Calu3 (cell line): ENCODE data around the gene CLIC3. TPM values are rescaled to one million over a fixed set of nuclear protein-coding genes. Genes with fewer than 3 reads are reported as not detected.
A peak's percentile ranks its signal among the peaks of the same experiment; 100 is the strongest.

Experiments used
- BruUV-seq: library from RNA; stranded (reverse); fragments of 400-500 nt; replicated peaks from 2 replicates; lab custom pipeline; 2021; lab: Mats Ljungman, UMichigan
- CTCF ChIA-PET: fragments of 300-600 bp; sonication (Branson Sonifier 250); formaldehyde crosslinking; loops from one replicate; lab custom pipeline; 2022; ENCODE audit warnings: antibody characterized with exemption; lab: Charles Lee
- DNase-seq: peaks from one replicate; pipeline ENCODE4 v3.0.0; 2022
- H3K27ac Mint-ChIP-seq: one replicate; pipeline ENCODE4 v1.8.0; 2022; ENCODE audit warnings: mixed read lengths; ENCODE audit not compliant: unreplicated experiment
- H3K27me3 Mint-ChIP-seq: one replicate; pipeline ENCODE4 v1.8.0; 2022; ENCODE audit warnings: mixed read lengths; ENCODE audit not compliant: unreplicated experiment
- H3K36me3 Mint-ChIP-seq: one replicate; pipeline ENCODE4 v1.8.0; 2022; ENCODE audit warnings: mild to moderate bottlenecking, moderate library complexity, mixed read lengths; ENCODE audit not compliant: insufficient read depth, unreplicated experiment
- H3K4me1 Mint-ChIP-seq: one replicate; pipeline ENCODE4 v1.8.0; 2022; ENCODE audit warnings: mild to moderate bottlenecking, low read depth, mixed read lengths; ENCODE audit not compliant: unreplicated experiment
- H3K4me3 Mint-ChIP-seq: one replicate; pipeline ENCODE4 v1.8.0; 2022; ENCODE audit warnings: mild to moderate bottlenecking, low read depth, moderate library complexity, mixed read lengths; ENCODE audit not compliant: unreplicated experiment
- H3K9me3 Mint-ChIP-seq: one replicate; pipeline ENCODE4 v1.8.0; 2022; ENCODE audit warnings: low read depth, mixed read lengths; ENCODE audit not compliant: unreplicated experiment
- CTCF ChIP-seq: fragments of 200-600 bp; IDR thresholded peaks from one replicate; pipeline ENCODE4 v1.8.0; 2022; ENCODE audit warnings: antibody characterized with exemption; ENCODE audit not compliant: unreplicated experiment
- intact Hi-C: fragments of 100-400 bp; cut with micrococcal nuclease; formaldehyde crosslinking; loops from one replicate; pipeline ENCODE4 v1.10.0; 2022; ENCODE audit not compliant: unreplicated experiment
- total RNA-seq: library from RNA; stranded (reverse); gene quantifications from 2 replicates; pipeline ENCODE4 v1.2.3, GENCODE V29; 2022

CLIC3 gene
- total RNA-seq, 1 experiment from 2014 or later: 0.35 TPM

GRCh38 chr9:136979769-136980587, 16.4 kb downstream of the CLIC3 start:
- no peak for TF ChIP-seq CTCF
- H3K4me3 Mint-ChIP-seq: no peak overlapping the region
- no peak for DNase-seq
- no TSS peak for BruUV-seq
- no peaks in the 10 kb centered on the region for H3K4me1 Mint-ChIP-seq
- CTCF ChIA-PET: no interaction called here
- H3K27me3 Mint-ChIP-seq: peaks cover 15% of the 10 kb centered on the region
- no peaks in the 10 kb centered on the region for H3K36me3 Mint-ChIP-seq
- intact Hi-C loops: no loop called here
- H3K27ac Mint-ChIP-seq: no peak overlapping the region
- H3K9me3 Mint-ChIP-seq: no peaks in the 10 kb centered on the region

GRCh38 chr9:136978865-136979544, 17.4 kb downstream of the CLIC3 start:
- intact Hi-C loops: no loop called here
- CTCF ChIA-PET: interaction anchor here (1.5 kb wide), 1 partner anchor 17 kb away, joined by 8 read pairs; the partner anchor contains the start of gene CLIC3
- BruUV-seq: no TSS peak
- H3K9me3 Mint-ChIP-seq: no peaks in the 10 kb centered on the region
- H3K36me3 Mint-ChIP-seq: no peaks in the 10 kb centered on the region
- no peak for DNase-seq
- H3K27ac Mint-ChIP-seq: no peak overlapping the region
- H3K4me3 Mint-ChIP-seq: no peak overlapping the region
- no peak for TF ChIP-seq CTCF
- peaks cover 9% of the 10 kb centered on the region for H3K27me3 Mint-ChIP-seq
- H3K4me1 Mint-ChIP-seq: no peaks in the 10 kb centered on the region

- Mint-ChIP-seq H3K4me3 (peak overlapping the region; percentile 9), H3K27ac (no peak overlapping the region), H3K36me3 (no peaks in the 10 kb centered on the region), H3K27me3 (peaks cover 1% of the 10 kb centered on the region), H3K4me1 (no peaks in the 10 kb centered on the region), H3K9me3 (no peaks in the 10 kb centered on the region)
- DNase-seq: peak; percentile 46
- intact Hi-C loops: no loop called here
- TF ChIP-seq CTCF: no peak
- CTCF ChIA-PET: interaction anchor here (0.6 to 1.5 kb wide), 3 partner anchors 18 to 152 kb away, joined by 3 to 8 read pairs (median 3); partner anchors contain the start of gene CLIC3
- no TSS peak for BruUV-seq
These were observed 18.1 kb downstream of the CLIC3 start for GRCh38 chr9:136978073-136978864.

GRCh38 chr9:136977649-136978072, 18.7 kb downstream of the CLIC3 start:
- Mint-ChIP-seq H3K27me3 (no peaks in the 10 kb centered on the region), H3K27ac (no peak overlapping the region), H3K9me3 (no peaks in the 10 kb centered on the region), H3K4me1 (no peaks in the 10 kb centered on the region), H3K36me3 (no peaks in the 10 kb centered on the region), H3K4me3 (peak overlapping the region; percentile 9)
- intact Hi-C loops: no loop called here
- CTCF ChIA-PET: interaction anchor here (0.6 to 1.5 kb wide), 3 partner anchors 18 to 151 kb away, joined by 3 to 8 read pairs (median 3); partner anchors contain the start of gene CLIC3
- DNase-seq: no peak
- no TSS peak for BruUV-seq
- TF ChIP-seq CTCF: no peak
